Stomach (tissue), 9 donors: ENCODE results near the gene COPZ2. TPM values are rescaled to one million over a fixed set of nuclear protein-coding genes. Genes with fewer than 3 reads are reported as not detected.
A peak's percentile ranks its signal among the peaks of the same experiment; 100 is the strongest.
"Not testable (repeated sequence)": the region's sequence is repeated elsewhere in the genome, so short reads cannot be mapped to it uniquely, and the experiment has no call there.

ENCODE experiments used
- DNase-seq, 2 donors: peaks; one replicate each; pipeline versions ENCODE4 v3.0.0 to v3.0.0-alpha.2; 2013 to 2019
- H3K27ac ChIP-seq, 5 donors: fragments of 200-600 bp in 4 of 5; sonication (generic) in 4 of 5; one replicate each; pipeline ENCODE4 v1.5.1; 2013 to 2019; ENCODE audit warnings: mild to moderate bottlenecking in 1 of 5, moderate library complexity in 1 of 5
- H3K27me3 ChIP-seq, 3 donors: fragments of 200-600 bp; sonication (generic); one replicate each; pipeline ENCODE4 v1.5.1; 2017 to 2019; ENCODE audit warnings: mixed run types in 1 of 3
- H3K36me3 ChIP-seq, 4 donors: fragments of 200-600 bp; sonication (generic); 1 replicate in 3 of 4; 2 replicates in 1 of 4; pipeline ENCODE4 v1.5.1; 2016 to 2019
- H3K4me1 ChIP-seq, 4 donors: fragments of 200-600 bp; sonication (generic); one replicate each; pipeline ENCODE4 v1.5.1; 2016 to 2019
- H3K4me3 ChIP-seq, 4 donors: fragments of 200-600 bp; sonication (generic) in 3 of 4; one replicate each; pipeline ENCODE4 v1.5.1; 2016 to 2019; ENCODE audit warnings: mild to moderate bottlenecking in 1 of 4
- H3K9me3 ChIP-seq, 4 donors: fragments of 200-600 bp; sonication (generic); one replicate each; pipeline ENCODE4 v1.5.1; 2016 to 2019
- CTCF ChIP-seq, 7 experiments: fragments of 450-650 bp in 4 of 7; fragments of 200-600 bp in 3 of 7; sonication (generic) in 3 of 7; IDR thresholded peaks; one replicate each; pipeline ENCODE4 v1.5.1; 2016 to 2019; ENCODE audit warnings: antibody characterized with exemption in 7 of 7, control low read depth in 2 of 7, mild to moderate bottlenecking in 1 of 7
- EP300 ChIP-seq: sonication (generic); formaldehyde crosslinking; IDR thresholded peaks from one replicate; pipeline ENCODE4 v1.6.1; 2017; ENCODE audit warnings: antibody characterized with exemption
- POLR2A ChIP-seq, 4 donors: fragments of 450-650 bp; IDR thresholded peaks; one replicate each; pipeline ENCODE4 v1.6.1; 2016; ENCODE audit warnings: antibody characterized with exemption in 4 of 4, control low read depth in 2 of 4, mild to moderate bottlenecking in 1 of 4, moderate library complexity in 1 of 4
- POLR2AphosphoS5 ChIP-seq, 3 donors: sonication (generic); formaldehyde crosslinking; IDR thresholded peaks; one replicate each; pipeline ENCODE4 v1.6.1; 2016; ENCODE audit warnings: antibody characterized with exemption in 3 of 3
- WGBS, 5 donors: extraction: QIAGEN DNeasy Blood & Tissue Kit in 3 of 5; methylation state at CpG; one replicate each; pipeline versions ENCODE4 v1.1.5 to v1.1.7; 2013 to 2018; 5-methylcytosine and 5-hydroxymethylcytosine counted together
- intact Hi-C: fragments of 100-400 bp; cut with DNase I; formaldehyde crosslinking; loops from one replicate; pipeline ENCODE4 v1.15.1; 2023; ENCODE audit warnings: low total_unique reads
- polyA plus RNA-seq, 3 donors: library from polyadenylated mRNA; stranded (reverse); fragments of 200-250 nt; gene quantifications; one replicate each; pipeline ENCODE4 v1.2.3, GENCODE V29; 2013
- total RNA-seq, 5 donors: library from RNA; depleted of rRNA; stranded (reverse); fragments of >200 nt; gene quantifications; one replicate each; pipeline versions ENCODE4 v1.1.0 to v1.2.3, GENCODE V29; 2014 to 2016
- donor health status: healthy with polysubstance abuse.
- donor health status: Bipolar disorder and iron deficiency.
- donor health status: healthy.

COPZ2 gene
- total and polyA plus RNA-seq, 8 donors = 6.8 to 187 (median 17.0) TPM

DNA sequence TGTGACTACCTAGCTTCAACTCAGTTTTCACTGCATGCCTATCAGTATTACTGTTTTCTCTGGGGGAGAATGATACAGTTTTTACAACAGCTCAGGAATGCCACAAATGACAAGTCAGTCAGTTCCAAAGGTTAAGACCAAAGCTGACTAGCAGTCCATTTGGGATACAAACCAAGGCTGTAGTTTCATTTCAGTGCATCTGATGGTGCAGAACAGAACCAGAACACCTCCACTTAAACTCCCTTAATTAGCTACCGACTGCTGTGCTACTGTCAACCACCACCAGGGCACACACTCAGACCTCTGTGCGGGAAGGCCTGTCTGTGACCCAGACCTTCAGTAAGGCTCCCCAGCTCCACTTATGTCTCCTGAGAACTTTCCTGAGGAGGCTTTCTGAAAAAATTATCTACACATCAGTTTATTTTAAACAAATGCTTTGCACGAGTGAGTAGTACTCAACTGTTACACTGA is 30.9 kb upstream of the COPZ2 start:
- Histone ChIP-seq H3K4me1 (peaks cover 6 to 29% (median 14%) of the 10 kb centered on the region in 4 donors), H3K27ac (no peak overlapping the region), H3K27me3 (no peaks in the 10 kb centered on the region), H3K9me3 (no peaks in the 10 kb centered on the region), H3K36me3 (peaks cover 14 to 97% (median 86%) of the 10 kb centered on the region in 4 donors), H3K4me3 (no peak overlapping the region)
- DNase-seq = no peak
- no peak for TF ChIP-seq POLR2AphosphoS5 (IDR thresholded peaks at IDR 0.05)
- no peak for TF ChIP-seq CTCF (IDR thresholded peaks at IDR 0.05)
- no peak for TF ChIP-seq EP300
- no peak for TF ChIP-seq POLR2A (IDR thresholded peaks at IDR 0.05)
- intact Hi-C loops = no loop called here
- 55 to 70% (median 64%) methylated on average over 3 of the region's 3 CpGs for WGBS, 5 donors

DNA sequence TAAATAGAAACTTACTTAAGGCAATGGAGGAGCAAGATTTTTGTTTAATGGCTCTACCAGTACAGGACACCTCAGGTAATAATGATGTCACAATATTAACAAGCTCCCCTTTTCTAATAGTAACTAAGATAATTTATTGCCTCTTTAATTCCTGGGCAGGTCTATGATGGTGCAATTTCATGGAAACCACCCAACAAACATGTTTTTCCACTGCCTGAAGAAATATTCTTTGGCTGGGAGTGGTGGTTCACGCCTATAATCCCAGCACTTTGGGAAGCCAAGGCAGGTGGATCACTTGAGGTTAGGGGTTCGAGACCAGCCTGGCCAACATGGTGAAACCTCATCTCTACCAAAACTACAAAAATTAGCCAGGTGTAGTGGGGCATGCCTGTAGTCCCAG is 30.2 kb upstream of the COPZ2 start:
- 78 to 96% (median 84%) methylated on average over 2 of the region's 2 CpGs for whole genome bisulfite sequencing, 5 donors
- H3K9me3 ChIP-seq, H3K4me3 ChIP-seq, DNase-seq, H3K27ac ChIP-seq, H3K27me3 ChIP-seq, intact Hi-C loops: not testable (repeated sequence)
- peaks cover 6 to 29% (median 16%) of the 10 kb centered on the region in 4 donors for H3K4me1 ChIP-seq
- H3K36me3 ChIP-seq = peaks cover 18 to 97% (median 86%) of the 10 kb centered on the region in 4 donors

GRCh38 chr17:48067245-48067644 is 29.6 kb upstream of the COPZ2 start:
- Histone ChIP-seq H3K4me3 (no peak overlapping the region), H3K4me1 (peaks cover 6 to 29% (median 16%) of the 10 kb centered on the region in 4 donors), H3K27ac (no peak overlapping the region), H3K27me3 (no peaks in the 10 kb centered on the region), H3K9me3 (no peaks in the 10 kb centered on the region), H3K36me3 (peaks cover 23 to 97% (median 88%) of the 10 kb centered on the region in 4 donors)
- intact Hi-C loops = no loop called here
- no peak for DNase-seq
- no peak for TF ChIP-seq POLR2AphosphoS5 (IDR thresholded peaks at IDR 0.05)
- no peak for TF ChIP-seq CTCF (IDR thresholded peaks at IDR 0.05)
- TF ChIP-seq POLR2A (IDR thresholded peaks at IDR 0.05) = no peak
- no peak for TF ChIP-seq EP300
- WGBS, 5 donors = 97 to 100% (median 98%) methylated on average over 3 of the region's 3 CpGs

DNA sequence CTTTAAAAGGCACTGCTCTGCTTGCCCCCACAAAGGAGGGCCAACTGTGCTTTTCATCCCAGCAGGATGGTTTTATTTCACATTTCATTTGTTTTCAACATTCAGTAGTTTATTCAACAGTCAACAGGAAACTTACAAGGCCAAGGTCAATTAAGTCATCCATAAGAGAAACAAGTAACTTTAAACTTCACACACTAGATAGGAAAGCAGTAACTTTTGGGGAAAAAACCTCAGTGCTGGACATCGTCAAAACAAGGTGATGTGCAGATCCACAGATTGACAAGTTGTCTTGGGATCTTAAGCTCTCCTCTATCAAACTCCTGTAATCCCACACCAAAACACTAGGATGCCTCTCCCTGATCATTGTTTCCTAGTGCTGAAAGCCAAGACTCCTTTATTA is 29.1 kb upstream of the COPZ2 start:
- TF ChIP-seq POLR2A (IDR thresholded peaks at IDR 0.05) (no peak), EP300 (no peak), CTCF (IDR thresholded peaks at IDR 0.05) (no peak), POLR2AphosphoS5 (IDR thresholded peaks at IDR 0.05) (no peak)
- no peak overlapping the region for H3K4me3 ChIP-seq
- no peaks in the 10 kb centered on the region for H3K9me3 ChIP-seq
- peak overlapping the region in 1 of 5 donors; percentile 2 for H3K27ac ChIP-seq
- H3K4me1 ChIP-seq = peaks cover 6 to 29% (median 16%) of the 10 kb centered on the region in 4 donors
- no peak for DNase-seq
- no peaks in the 10 kb centered on the region for H3K27me3 ChIP-seq
- peaks cover 29 to 97% (median 89%) of the 10 kb centered on the region in 4 donors for H3K36me3 ChIP-seq
- intact Hi-C loops = no loop called here
- 86 to 90% (median 87%) methylated on average over 1 of the region's 1 CpG for WGBS, 5 donors

GRCh38 chr17:48066192-48066591 is 28.6 kb upstream of the COPZ2 start:
- WGBS, 5 donors = 27 to 65% (median 42%) methylated on average over 1 of the region's 1 CpG
- TF ChIP-seq CTCF (IDR thresholded peaks at IDR 0.05) (no peak), POLR2A (IDR thresholded peaks at IDR 0.05) (no peak), EP300 (no peak)
- peaks cover 6 to 29% (median 16%) of the 10 kb centered on the region in 4 donors for H3K4me1 ChIP-seq
- H3K4me3 ChIP-seq = no peak overlapping the region
- no peaks in the 10 kb centered on the region for H3K27me3 ChIP-seq
- no peaks in the 10 kb centered on the region for H3K9me3 ChIP-seq
- intact Hi-C loops = no loop called here
- peaks cover 31 to 97% (median 89%) of the 10 kb centered on the region in 4 donors for H3K36me3 ChIP-seq
- DNase-seq = no peak
- peak overlapping the region in 3 of 5 donors; percentile 2 to 56 (median 23) for H3K27ac ChIP-seq
